CD4-positive, alpha-beta T cell (primary cell): ENCODE results near the gene THAP2. TPM values are rescaled to one million over a fixed set of nuclear protein-coding genes. Genes with fewer than 3 reads are reported as not detected.

Source experiments
- ATAC-seq: fragments of 200-7000 bp; cut with Tn5 transposase; one replicate; pipeline ENCODE4 v1.10.0; 2022; ENCODE audit warnings: mild to moderate bottlenecking; ENCODE audit not compliant: poor library complexity
- CTCF ChIA-PET: fragments of 350-600 bp; sonication (Branson Sonifier 250); formaldehyde crosslinking; loops from one replicate; lab custom pipeline; 2021; ENCODE audit warnings: antibody characterized with exemption, inconsistent platforms; lab: Charles Lee
- POLR2A ChIA-PET: fragments of 350-600 bp; sonication (Branson Sonifier 250); formaldehyde crosslinking; loops from one replicate; lab custom pipeline; 2021; ENCODE audit warnings: antibody characterized with exemption, inconsistent platforms; lab: Charles Lee
- DNase-seq, 14 experiments: peaks; one replicate each; pipeline ENCODE4 v3.0.0-alpha.2; 2013 to 2020; ENCODE audit warnings: mixed read lengths in 2 of 14
- H3K27ac ChIP-seq, 2 donors: one replicate each; pipeline versions ENCODE4 v1.5.1 to v1.7.0; 2013; ENCODE audit warnings: low read length in 2 of 2, low read depth in 1 of 2, mild to moderate bottlenecking in 1 of 2
- H3K27me3 ChIP-seq, 2 experiments: 1 replicate in 1 of 2; 2 replicates in 1 of 2; pipeline versions ENCODE4 v1.6.1 to v1.7.0; 2013; ENCODE audit warnings: low read length in 2 of 2, control low read depth in 1 of 2, mild to moderate bottlenecking in 1 of 2, moderate library complexity in 1 of 2; ENCODE audit not compliant: insufficient read depth in 2 of 2, control insufficient read depth in 1 of 2
- H3K36me3 ChIP-seq: one replicate; pipeline ENCODE4 v1.6.1; 2013; ENCODE audit warnings: low read length, control low read depth; ENCODE audit not compliant: insufficient read depth
- H3K4me1 ChIP-seq: one replicate; pipeline ENCODE4 v1.6.1; 2013; ENCODE audit warnings: low read length, control low read depth; ENCODE audit not compliant: insufficient read depth
- H3K4me3 ChIP-seq: one replicate; pipeline ENCODE4 v1.5.1; 2013; ENCODE audit warnings: mild to moderate bottlenecking, low read length, moderate library complexity
- H3K9me3 ChIP-seq, 2 experiments: 1 replicate in 1 of 2; 2 replicates in 1 of 2; pipeline versions ENCODE4 v1.6.1 to v1.7.0; 2013; ENCODE audit warnings: low read length in 2 of 2, mild to moderate bottlenecking in 2 of 2, control low read depth in 1 of 2, moderate library complexity in 1 of 2; ENCODE audit not compliant: control insufficient read depth in 1 of 2, insufficient read depth in 1 of 2
- H3K27ac Mint-ChIP-seq: one replicate; pipeline ENCODE4 v1.8.0; 2020; ENCODE audit warnings: mixed read lengths
- H3K27me3 Mint-ChIP-seq: one replicate; pipeline ENCODE4 v1.8.0; 2021; ENCODE audit warnings: mixed read lengths
- H3K36me3 Mint-ChIP-seq: one replicate; pipeline ENCODE4 v1.8.0; 2021; ENCODE audit warnings: low read depth, mixed read lengths
- H3K4me1 Mint-ChIP-seq: one replicate; pipeline ENCODE4 v1.8.0; 2021; ENCODE audit warnings: low read depth, mixed read lengths
- H3K4me3 Mint-ChIP-seq: one replicate; pipeline ENCODE4 v1.8.0; 2020; ENCODE audit warnings: mild to moderate bottlenecking, mixed read lengths
- H3K9me3 Mint-ChIP-seq: one replicate; pipeline ENCODE4 v1.8.0; 2020; ENCODE audit warnings: mixed read lengths
- CTCF ChIP-seq: fragments of 200-600 bp; IDR thresholded peaks from one replicate; pipeline ENCODE4 v1.8.0; 2022; ENCODE audit warnings: antibody characterized with exemption, mild to moderate bottlenecking
- intact Hi-C, 2 experiments: fragments of 100-400 bp; cut with DNase I in 1 of 2; cut with micrococcal nuclease in 1 of 2; formaldehyde crosslinking; loops; one replicate each; pipeline versions ENCODE4 v1.15.1 to v1.9.0; 2023 to 2025; cut with DNase I, micrococcal nuclease
- polyA plus RNA-seq, 2 donors: library from polyadenylated mRNA; unstranded; fragments of 120-200 nt; gene quantifications; one replicate each; pipeline ENCODE4 v1.2.1, GENCODE V29; 2013
- total RNA-seq, 174 experiments: library from RNA in 2 of 174; stranded (reverse) in 2 of 174; gene quantifications; one replicate each; pipeline ENCODE4 v1.2.3 and lab custom pipeline; 2021 to 2026

THAP2 gene
- total RNA-seq: 10 to 100 TPM; 12.1 to 12.6 TPM
- polyA plus RNA-seq (2013, experiment 1 of 2): 9.5 TPM
- 8.8 TPM for polyA plus RNA-seq (2013, experiment 2 of 2)
- total RNA-seq (lab: John Stamatoyannopoulos, UW): 7.3 to 56.3 (median 17.2) reads per million in 172 experiments

DNA sequence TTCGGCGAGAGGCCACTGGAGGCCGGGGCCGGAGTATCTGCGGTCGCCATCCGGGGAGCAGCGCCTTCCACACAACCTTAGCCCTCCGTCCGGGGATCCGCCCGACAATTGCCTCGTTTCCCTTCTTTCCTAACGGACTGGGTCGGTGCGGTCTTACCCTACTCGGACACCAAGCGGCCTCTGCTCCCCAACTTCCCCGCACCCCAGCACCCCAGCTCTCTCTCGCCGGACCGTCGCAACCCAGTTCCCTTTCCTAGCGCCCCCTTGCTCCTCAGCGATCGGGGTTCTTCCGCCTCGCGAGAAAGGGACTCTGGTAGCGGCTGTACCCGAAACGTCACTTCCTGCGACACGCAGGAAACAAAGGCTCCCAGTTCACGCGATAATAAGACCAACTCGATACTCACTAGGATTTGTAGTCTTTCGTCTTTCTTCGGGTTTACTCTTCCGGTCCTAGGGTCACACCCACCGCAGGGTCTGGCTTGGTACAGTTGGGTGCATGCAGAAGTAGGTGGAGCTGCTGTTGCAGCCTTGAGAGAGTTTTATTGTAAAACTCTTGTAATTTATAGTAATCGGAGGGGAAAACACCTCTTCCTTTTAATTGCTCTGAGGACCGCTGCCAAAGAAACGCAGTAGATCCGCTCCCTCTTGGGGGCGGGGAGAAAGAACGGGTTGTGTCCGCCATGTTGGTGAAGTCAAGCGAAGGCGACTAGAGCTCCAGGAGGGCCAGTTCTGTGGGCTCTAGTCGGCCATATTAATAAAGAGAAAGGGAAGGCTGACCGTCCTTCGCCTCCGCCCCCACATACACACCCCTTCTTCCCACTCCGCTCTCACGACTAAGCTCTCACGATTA lies at the start of gene THAP2, which contains the start of gene ZFC3H1:
THAP2 (plus strand) TSS at position 741 of the 850 bp plus-strand sequence. CDS start 209 bp downstream, outside the sequence.
ZFC3H1 (minus strand) TSS at position 288 of the 850 bp plus-strand sequence; CDS start at position 50, 238 bp downstream.
- ChIA-PET POLR2A (interaction anchor here (0.6 to 8.4 kb wide), 29 partner anchors 9 to 1925 kb away, joined by 3 to 312 read pairs (median 6); partner anchors contain the start of genes CNOT2, RAB21, TBC1D15 and TMEM19), CTCF (interaction anchor here (1.1 to 4.4 kb wide), 7 partner anchors 9 to 91 kb away, joined by 3 to 52 read pairs (median 7); partner anchors contain the start of genes RAB21 and TMEM19)
- H3K27ac ChIP-seq: peak within 1 kb of the TSS; percentile 98
- H3K27me3 Mint-ChIP-seq: no peaks in the 10 kb centered on the region
- peaks cover 46% of the 10 kb centered on the region for H3K36me3 Mint-ChIP-seq
- peak within 1 kb of the TSS; percentile 99 for H3K4me3 Mint-ChIP-seq
- no peaks in the 10 kb centered on the region for H3K27me3 ChIP-seq
- DNase-seq (peak; percentile 80 to 99 (median 85)), ATAC-seq (peak; percentile 77)
- H3K27ac Mint-ChIP-seq: peak within 1 kb of the TSS; percentile 97
- H3K4me1 Mint-ChIP-seq: peaks cover 57% of the 10 kb centered on the region
- peaks cover 17% of the 10 kb centered on the region for H3K4me1 ChIP-seq
- H3K4me3 ChIP-seq: peak within 1 kb of the TSS; percentile 91
- TF ChIP-seq CTCF: no peak
- peaks cover 16% of the 10 kb centered on the region for H3K36me3 ChIP-seq
- H3K9me3 ChIP-seq: no peaks in the 10 kb centered on the region
- intact Hi-C loops: loop anchor here (1.0 to 10.0 kb wide), 8 partner anchors 21 to 1299 kb away; partner anchors contain the start of genes RAB21 (in 2 of the 2), KCNMB4 (in 1 of the 2), TBC1D15 (in 1 of the 2) and TMEM19 (in 1 of the 2)
- no peaks in the 10 kb centered on the region for H3K9me3 Mint-ChIP-seq

DNA sequence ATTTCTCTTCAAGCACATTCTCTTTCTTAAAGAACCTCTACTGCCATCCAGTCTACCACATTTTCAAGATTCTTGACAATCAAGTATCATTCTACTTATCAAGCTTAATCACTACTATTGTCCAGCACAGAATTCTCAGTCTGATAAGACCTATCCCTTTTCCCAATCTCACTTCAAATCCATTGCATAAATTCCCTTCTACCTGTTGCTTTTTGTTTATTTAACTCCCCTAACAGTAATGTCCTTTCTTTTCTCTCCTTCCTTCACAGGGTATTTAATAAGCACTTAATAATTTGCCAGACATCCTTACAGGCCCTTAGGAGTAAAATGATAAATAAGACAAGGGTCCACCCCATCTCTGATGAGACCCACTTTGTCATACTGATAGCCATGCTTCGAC lies 42.2 kb upstream of the THAP2 start:
- ATAC-seq (no peak), DNase-seq (no peak)
- no peak overlapping the region for H3K27ac ChIP-seq
- Mint-ChIP-seq H3K4me1 (peaks cover 44% of the 10 kb centered on the region), H3K36me3 (peaks cover 100% of the 10 kb centered on the region), H3K27ac (peak overlapping the region; percentile 7), H3K27me3 (no peaks in the 10 kb centered on the region), H3K9me3 (no peaks in the 10 kb centered on the region), H3K4me3 (no peak overlapping the region)
- H3K4me1 ChIP-seq: no peaks in the 10 kb centered on the region
- ChIA-PET POLR2A (no interaction called here), CTCF (no interaction called here)
- no peak overlapping the region for H3K4me3 ChIP-seq
- peaks cover 94% of the 10 kb centered on the region for H3K36me3 ChIP-seq
- TF ChIP-seq CTCF: no peak
- no peaks in the 10 kb centered on the region for H3K27me3 ChIP-seq
- intact Hi-C loops: loop anchor here in 1 of 2 experiments (5.0 kb wide), 1 partner anchor 35 kb away; no protein-coding TSS in a partner anchor
- H3K9me3 ChIP-seq: no peaks in the 10 kb centered on the region

DNA sequence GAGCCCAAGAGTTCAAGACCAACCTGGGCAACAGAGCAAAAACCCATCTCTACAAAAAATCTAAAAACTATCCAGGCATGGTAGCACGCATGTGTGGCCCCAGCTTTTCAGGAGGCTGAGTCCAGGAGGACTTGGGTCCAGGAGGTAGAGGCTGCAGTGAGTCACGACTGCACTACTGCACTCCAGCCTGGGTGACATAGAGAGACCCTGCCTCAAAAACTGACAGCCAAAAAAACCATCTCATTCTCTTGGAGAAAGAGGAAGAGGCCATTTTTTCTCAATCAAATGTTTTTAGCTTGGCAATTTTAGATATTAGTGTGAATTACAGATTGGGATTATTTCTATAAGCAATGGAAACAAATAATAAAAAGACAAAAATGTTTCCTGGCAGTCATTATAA lies 38.6 kb upstream of the THAP2 start:
- peaks cover 97% of the 10 kb centered on the region for H3K36me3 Mint-ChIP-seq
- POLR2A ChIA-PET: interaction anchor here (3.0 kb wide), 1 partner anchor 38 kb away, joined by 16 read pairs; the partner anchor contains the start of genes THAP2 and ZFC3H1

More for the DNA sequence above, 38.6 kb upstream of the THAP2 start:
- ATAC-seq: no peak
- intact Hi-C loops: no loop called here
- Mint-ChIP-seq H3K27me3 (no peaks in the 10 kb centered on the region), H3K27ac (peak overlapping the region; percentile 34), H3K4me1 (peaks cover 34% of the 10 kb centered on the region), H3K4me3 (no peak overlapping the region), H3K9me3 (no peaks in the 10 kb centered on the region)
- H3K4me3 ChIP-seq: no peak overlapping the region
- no peaks in the 10 kb centered on the region for H3K9me3 ChIP-seq
- CTCF ChIA-PET: interaction anchor here (1.1 kb wide), 1 partner anchor 44 kb away, joined by 3 read pairs; no protein-coding TSS in a partner anchor
- no peaks in the 10 kb centered on the region for H3K27me3 ChIP-seq
- H3K27ac ChIP-seq: no peak overlapping the region
- no peak for TF ChIP-seq CTCF
- peaks cover 95% of the 10 kb centered on the region for H3K36me3 ChIP-seq
- H3K4me1 ChIP-seq: no peaks in the 10 kb centered on the region
- no peak for DNase-seq
